GM12801 (cell line): ENCODE measurements around the gene NCOA1.

ENCODE experiments used
- CTCF ChIP-seq: IDR thresholded peaks from one replicate; pipeline ENCODE4 v1.5.1; 2011; ENCODE audit warnings: control low read depth; ENCODE audit not compliant: insufficient read length; ENCODE audit errors: extremely low read depth

Gene NCOA1

GRCh38 chr2:24620936-24621335, 129.9 kb downstream of the NCOA1 start:
- no peak for TF ChIP-seq CTCF

DNA sequence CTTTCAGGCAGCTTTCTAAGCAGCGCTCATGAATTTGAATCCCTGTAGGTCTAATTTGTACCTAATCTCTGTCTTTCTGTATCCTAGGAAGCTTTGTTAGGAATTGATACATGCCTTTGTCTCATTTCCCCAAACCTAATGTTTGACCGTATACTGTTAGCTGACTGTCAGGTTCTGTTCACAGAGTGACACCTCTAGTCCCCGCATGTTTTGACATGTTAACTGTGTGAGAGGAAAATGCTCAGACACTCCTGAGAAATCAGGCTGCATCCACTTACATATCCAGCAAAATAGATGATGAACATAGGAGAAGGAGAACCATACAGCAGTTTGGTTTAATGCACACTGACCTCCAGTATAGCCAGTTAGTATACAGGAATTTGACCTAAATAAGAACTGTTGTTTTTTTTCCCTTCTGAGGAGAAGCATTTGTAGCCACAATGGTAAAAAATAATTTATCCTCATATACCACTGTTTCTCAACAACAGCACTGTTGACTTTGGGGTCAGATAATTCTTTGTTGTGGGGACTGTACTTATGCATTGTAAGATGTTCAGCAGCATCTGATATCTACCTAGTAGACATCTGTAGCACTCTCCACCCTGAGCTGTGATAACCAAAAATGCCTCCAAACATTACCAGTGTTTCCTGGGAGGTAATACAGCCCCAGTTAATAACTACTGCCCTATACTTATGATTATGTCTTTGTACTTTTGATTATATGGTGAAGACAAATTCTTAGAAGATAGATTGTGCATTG, 130.9 kb downstream of the NCOA1 start:
- TF ChIP-seq CTCF: no peak

GRCh38 chr2:24623535-24623934, 132.5 kb downstream of the NCOA1 start:
- no peak for TF ChIP-seq CTCF

DNA sequence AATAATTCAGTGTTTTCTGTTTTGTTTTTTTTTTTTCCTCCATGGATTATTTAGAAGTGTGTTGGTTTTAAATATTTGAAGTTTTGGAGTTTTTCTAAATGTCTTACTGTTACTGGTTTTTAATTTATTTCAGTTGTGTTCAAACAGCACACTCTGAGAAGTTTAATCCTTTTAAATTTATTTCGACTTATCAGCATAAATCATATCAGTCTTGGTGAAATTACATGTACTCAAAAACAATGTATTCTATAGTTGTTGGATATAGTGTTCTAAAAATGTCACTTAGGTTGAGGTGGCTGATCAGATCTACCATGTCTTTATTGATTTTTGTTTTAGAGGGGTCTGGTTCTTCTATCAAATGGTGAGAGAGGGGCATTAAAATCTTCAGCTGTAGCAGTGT, 134.7 kb downstream of the NCOA1 start:
- TF ChIP-seq CTCF: no peak

DNA sequence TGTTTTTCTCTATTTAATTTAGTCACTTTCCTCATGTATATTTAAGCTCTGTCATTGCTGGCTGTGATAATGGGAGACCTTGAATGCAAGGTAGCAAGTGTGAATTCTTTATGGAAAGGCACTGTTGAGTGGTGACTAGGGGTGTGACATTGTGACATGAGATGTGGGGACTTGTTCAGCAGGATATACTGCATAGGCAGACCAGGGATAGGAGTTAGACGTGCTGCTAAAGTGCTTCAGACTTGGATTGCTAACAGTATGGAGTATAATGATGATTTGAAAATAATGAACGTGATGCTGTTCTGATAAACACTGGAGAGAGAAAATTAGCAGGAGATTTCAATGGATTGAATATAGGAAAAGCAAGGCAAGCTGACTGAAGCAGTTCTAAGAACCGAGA, 135.1 kb downstream of the NCOA1 start:
- no peak for TF ChIP-seq CTCF

GRCh38 chr2:24628746-24629145, 137.7 kb downstream of the NCOA1 start:
- TF ChIP-seq CTCF: no peak

GRCh38 chr2:24632172-24632571, 141.1 kb downstream of the NCOA1 start:
- no peak for TF ChIP-seq CTCF
